GM19238 (cell line): ENCODE results near the gene PRMT7.

Source experiments
- DNase-seq: peaks from one replicate; pipeline ENCODE4 v3.0.0; 2011; ENCODE audit warnings: low spot score; ENCODE audit not compliant: insufficient read length

Gene PRMT7

DNA sequence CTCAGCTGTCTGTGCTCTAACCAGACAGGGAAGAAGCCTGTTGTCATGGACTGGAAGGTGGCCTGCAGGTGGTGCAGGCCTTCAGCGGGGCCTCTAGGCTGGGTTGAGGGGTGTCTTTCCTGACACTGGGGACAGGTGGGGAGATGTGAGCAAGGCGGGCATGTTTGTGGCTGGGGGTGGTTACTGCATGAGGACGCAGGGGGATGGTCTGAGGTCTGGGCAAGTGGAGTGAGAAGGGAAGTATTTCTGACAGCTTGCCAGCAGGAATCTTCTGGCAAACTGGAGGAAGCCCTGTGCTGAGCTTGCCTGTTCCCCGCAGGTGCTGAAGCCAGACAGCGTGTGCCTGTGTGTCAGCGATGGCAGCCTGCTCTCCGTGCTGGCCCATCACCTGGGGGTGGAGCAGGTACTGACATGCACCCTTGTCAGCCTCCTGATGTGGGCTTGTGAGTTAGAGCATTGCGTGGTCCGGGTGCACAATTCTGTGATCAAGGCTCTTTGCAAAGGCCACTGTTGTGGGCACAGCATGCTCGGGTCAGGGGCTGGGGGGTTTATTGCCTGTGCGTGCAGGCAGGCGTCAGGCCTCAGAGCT is 36.2 kb downstream of the PRMT7 start:
- DNase-seq: no peak

DNA sequence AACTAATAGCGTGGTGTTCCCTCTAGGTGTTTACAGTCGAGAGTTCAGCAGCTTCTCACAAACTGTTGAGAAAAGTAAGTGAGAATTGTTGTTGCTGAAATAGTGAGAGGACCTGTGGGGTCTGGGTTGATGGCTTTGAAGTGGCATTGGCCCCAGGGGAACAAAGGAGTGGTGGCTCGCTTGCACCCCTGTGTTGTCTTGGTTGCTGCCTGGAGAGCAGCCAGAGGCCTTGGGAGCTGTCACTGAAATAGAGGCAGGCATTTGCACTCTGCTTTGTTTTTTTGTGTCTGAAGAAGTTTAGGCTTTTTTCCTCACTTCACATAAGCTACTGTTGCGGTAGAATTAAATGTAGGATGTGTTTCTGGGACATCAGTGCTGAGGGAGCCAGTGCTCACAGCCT is 36.8 kb downstream of the PRMT7 start:
- no peak for DNase-seq

DNA sequence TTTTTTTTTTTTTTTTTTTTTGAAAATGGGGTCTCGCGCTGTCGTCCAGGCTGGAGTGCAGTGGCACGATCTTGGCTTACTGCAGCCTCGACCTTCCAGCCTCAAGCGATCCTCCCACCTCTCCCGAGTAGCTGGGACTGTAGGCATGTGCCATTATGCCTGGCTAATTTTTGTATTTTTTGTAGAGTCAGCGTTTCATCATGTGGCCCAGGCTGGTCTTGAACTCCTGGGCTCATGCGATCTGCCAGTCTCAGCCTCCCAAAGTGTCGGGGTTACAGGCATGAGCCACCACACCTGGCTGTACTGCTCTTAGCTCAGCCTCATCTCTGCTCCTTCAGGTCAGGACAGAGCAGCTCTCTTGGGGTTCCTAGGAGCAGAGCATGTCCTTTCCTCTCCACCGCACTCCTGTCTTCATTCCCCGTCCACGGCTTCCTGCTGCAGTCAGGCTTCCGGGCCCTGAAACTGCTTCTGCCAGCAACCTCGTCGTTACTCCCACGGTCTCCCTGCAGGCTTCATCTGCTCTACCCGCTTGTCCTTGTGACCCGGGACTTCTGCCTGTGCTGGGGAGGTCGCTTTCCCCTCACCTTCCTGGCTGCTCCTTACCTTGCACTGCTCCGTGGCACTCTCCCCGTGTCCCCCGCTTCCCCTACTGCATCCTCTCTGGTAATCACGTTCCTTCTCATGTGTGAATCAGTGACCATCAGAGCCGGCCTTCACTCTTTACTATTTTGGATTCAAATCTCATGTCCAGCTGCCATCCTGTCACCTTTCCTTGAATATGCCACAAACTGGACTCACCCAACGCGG is 38.0 kb downstream of the PRMT7 start:
- DNase-seq: no peak

DNA sequence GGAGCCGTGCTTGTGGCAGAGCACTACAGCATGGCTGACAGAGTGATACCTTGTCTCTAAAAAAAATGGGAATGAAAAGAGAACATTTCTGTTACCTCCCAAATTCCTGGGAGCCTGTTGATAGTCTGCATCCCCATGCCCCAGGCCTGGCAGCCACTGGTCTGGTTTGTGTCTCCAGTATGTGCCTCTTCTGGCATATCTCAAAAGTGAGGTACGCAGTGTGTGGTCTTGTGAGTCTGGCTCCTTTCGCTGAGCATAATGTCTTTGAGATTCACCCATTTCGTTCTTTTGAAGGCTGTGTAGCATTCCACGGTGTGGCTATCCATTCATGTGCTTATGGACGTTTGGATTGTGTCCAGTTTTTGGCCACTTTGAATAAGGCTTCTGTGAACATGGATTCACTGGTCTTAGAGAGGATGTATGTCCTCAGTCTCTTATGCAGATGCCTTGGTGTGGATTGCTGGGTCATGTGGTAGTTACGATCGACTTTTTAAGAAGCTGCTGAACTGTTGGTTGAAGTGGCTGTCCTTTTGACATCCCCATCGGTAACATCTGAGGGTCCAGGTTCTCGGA is 39.1 kb downstream of the PRMT7 start:
- no peak for DNase-seq

DNA sequence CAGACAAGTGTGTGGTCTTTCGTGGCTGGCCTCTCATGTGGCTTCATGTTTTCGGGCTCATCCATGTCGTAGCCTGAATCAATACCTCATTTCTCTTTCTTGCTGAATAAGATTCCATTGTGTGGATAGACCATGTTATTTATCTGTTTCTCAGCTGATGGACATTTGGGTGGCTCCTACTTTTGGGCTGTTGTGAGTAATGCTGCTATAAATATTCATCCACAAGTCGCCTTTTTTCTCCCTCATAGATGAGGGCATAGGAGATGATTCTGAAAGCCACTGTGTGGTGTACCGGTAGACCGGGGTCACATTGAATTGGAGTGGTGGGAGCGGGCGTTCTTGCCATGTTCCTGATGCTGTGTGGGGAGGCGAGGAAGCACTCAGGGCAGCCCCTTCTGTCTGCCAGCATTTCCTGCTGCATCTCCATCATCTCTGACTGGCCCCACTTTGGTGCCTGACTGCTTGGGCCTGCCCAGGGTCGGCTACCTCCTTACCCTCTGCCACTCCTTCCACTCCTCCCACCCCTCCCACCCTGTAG is 40.1 kb downstream of the PRMT7 start:
- DNase-seq: no peak

DNA sequence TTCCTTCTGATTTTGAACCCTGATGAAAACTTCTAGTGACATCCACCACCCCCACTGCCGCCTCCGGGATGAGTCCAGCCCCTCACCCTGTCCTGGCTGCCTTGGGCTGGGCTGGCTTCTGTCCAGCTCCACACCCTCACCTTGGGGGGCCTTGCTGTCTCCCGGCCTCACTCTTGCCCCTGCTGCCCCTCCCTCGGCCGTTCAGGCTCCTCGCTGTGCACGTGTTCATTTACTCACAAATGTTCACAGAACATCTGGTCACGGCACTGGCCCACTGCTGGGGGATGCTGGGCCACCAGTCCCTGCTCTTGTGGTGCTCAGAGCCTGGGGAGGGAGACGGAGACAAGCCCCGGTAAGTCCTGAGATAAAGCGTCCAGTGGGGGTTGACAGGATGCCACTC is 40.6 kb downstream of the PRMT7 start:
- DNase-seq: no peak

DNA sequence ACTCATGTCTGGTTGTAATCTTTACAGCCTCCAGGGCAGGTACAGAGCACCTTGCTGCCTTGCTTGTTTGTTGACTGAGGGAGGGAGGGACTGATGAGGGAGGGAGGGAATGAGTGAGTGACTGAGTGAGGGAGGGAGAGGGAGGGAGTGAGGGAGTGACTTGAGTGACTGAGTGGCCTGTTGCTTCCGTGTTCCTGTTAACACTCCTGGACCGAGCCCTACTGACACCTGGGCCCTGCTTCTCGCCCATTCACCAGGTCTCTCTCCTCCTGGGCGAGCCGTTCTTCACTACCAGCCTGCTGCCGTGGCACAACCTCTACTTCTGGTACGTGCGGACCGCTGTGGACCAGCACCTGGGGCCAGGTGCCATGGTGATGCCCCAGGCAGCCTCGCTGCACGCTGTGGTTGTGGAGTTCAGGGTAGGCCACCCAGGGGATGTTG is 41.2 kb downstream of the PRMT7 start:
- no peak for DNase-seq

DNA sequence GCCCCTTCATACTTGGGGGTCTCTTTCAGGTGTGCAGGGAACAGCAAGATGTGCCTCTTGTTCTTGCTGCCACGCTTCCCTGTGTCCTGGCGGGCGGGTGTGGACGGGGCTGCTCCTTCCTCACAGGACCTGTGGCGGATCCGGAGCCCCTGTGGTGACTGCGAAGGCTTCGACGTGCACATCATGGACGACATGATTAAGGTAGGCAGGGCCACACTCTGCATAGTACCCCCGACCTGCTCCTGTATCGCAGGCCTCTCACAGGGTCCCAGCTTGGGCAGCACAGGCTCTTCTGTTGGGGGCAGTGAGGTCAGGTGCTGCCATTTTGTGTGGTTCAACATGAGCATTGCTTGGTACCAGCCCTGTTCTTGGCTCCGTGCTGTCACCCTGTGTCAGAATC is 42.5 kb downstream of the PRMT7 start:
- no peak for DNase-seq

DNA sequence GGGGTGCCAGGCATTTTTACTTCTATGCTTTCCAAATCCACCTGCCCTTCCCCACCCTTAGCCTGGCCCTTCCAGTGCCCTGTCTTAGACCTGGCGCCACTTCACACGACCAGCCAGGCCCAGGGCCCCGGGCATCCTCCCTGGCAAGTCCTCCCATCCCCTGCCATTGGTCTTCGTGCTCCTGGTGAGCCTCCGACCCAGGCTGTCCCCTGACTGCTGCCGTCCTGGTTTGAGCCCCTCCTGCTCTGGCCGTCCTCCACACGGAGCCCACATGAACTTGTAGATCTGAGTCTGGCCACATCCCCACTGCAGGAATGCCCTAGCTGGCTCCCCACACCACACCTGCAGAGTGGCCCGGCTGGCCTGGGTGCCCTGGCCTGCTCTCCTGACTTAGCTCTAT is 44.0 kb downstream of the PRMT7 start:
- no peak for DNase-seq

DNA sequence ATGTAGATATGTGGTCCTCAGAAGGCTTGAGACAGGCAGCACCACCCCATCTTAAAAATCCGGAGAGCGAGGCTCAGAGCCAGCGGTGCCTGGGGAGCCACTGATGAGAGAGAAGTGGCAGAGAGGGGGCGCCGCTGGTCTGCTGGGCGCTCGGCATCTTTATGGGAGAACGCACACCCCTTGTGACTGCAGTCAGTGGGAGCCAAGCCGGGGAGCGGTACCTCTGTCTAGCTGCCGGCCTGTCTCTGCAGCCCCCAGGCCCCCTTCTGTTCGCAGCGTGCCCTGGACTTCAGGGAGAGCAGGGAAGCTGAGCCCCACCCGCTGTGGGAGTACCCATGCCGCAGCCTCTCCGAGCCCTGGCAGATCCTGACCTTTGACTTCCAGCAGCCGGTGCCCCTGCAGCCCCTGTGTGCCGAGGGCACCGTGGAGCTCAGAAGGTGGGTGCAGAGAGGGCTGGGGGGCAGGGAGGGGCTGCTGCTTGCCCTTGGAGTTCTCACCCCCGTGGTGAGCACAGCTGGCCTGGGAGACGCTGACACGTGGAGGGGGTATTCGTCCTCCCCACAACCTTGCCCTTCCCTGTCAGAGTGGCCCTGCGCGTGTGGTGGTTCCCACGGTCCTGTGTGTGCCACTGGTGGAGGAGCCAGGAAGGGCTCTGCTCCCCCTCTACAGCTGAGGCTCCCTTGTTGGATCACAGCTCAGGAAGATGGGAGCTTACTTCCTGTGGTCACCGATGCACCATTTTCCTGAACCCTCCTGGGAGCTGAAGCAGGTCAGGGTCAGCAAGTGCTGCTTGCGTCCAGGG is 44.8 kb downstream of the PRMT7 start:
- DNase-seq: no peak

DNA sequence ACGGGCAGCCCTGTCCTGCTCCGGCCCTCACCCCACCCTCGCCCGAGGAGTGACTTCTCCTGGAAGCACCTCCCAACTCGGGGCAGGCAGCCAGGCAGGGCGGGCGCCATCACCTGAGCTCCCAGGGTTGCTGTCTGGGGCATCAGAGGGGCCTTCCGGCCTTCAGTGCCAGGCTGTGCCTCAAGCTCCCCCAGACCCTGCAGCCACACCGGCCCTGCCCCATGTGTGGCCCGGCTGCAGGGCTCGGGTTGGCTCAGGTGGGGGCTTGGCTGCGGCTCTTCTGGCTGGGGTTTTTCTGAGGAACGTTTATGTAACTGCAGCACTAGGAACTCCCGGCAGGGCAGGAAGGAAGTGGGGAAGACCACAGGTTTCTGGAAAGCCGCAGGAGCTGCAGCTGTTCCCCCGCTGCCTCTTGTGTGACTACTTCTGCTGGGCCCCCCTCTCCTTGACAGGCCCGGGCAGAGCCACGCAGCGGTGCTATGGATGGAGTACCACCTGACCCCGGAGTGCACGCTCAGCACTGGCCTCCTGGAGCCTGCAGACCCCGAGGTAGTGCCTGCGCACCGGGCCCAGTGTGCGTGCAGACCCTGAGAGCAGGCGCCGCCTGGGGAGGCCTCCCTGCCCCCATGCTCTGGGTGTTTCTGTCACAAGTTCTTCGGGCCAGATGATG is 45.6 kb downstream of the PRMT7 start:
- DNase-seq: peak; percentile 96

DNA sequence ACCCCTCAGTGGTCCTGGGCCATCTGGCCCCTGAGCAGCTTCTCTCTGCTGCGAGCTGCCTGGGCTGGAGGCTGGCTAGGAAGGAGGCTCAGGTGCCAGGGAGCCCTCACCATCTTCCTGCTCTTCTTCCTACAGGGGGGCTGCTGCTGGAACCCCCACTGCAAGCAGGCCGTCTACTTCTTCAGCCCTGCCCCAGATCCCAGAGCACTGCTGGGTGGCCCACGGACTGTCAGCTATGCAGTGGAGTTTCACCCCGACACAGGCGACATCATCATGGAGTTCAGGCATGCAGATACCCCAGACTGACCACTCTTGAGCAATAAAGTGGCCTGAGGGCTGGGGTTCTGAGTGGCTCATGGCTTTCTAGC is 46.1 kb downstream of the PRMT7 start:
- no peak for DNase-seq

DNA sequence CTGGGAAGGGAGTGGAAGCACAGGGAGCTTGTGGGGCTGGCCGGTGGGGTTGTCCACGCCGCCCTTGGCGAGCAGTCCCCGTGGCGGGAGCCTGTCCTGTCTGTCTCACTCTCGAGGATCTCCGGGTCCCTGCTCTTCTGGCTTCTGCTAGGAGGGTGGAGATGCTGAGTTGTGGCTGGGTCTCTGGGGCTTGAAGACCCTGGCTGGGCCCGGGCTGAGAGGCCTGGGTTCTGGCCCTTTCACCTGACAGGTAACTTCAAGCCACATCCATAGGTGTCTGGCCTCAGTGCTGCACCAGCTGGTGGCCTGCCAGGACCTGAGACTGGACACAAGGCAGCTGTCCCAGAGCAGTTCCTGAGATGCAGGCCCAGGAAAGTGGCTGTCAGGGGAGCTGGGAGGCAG is 46.7 kb downstream of the PRMT7 start:
- no peak for DNase-seq

DNA sequence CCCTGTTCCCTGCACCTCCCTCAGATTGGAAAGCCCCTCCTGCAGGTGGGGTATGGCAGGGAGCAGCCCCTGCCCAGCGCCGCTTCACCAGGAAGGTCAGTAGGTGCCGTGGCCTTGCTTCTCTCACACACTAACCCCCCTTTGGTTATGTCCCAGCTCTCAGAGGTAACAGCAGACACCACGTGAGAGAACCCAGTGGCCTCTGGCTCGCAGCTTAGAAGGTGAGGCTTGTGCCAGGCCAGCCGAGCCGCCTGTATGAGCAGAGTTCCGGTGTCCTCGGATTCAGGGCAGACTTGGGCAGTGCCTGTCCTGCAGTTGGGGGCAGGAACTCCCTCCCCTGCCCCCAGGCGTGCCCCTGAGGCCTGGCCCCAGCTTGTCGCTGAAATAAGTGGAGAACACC is 47.1 kb downstream of the PRMT7 start:
- DNase-seq: no peak

DNA sequence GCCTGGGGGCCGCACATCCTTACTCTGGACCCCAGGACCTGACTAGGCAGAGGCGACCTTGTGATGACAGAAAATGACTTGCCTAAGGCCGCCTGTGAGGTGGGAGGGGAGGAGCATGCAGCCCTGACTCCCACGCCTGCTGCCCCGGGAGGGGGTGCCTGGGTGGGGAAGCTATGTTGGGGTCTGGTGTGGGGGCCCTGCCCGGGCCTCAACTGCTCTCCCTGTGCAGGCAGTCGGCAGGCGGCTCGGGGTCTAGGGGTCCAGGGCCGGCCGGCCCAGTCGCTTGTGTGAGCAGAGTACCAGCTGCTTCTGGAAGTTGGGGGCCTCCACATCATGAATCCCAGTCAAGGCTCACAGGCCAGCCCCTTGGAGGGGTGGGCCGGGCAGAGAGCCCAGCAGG is 48.1 kb downstream of the PRMT7 start:
- no peak for DNase-seq

DNA sequence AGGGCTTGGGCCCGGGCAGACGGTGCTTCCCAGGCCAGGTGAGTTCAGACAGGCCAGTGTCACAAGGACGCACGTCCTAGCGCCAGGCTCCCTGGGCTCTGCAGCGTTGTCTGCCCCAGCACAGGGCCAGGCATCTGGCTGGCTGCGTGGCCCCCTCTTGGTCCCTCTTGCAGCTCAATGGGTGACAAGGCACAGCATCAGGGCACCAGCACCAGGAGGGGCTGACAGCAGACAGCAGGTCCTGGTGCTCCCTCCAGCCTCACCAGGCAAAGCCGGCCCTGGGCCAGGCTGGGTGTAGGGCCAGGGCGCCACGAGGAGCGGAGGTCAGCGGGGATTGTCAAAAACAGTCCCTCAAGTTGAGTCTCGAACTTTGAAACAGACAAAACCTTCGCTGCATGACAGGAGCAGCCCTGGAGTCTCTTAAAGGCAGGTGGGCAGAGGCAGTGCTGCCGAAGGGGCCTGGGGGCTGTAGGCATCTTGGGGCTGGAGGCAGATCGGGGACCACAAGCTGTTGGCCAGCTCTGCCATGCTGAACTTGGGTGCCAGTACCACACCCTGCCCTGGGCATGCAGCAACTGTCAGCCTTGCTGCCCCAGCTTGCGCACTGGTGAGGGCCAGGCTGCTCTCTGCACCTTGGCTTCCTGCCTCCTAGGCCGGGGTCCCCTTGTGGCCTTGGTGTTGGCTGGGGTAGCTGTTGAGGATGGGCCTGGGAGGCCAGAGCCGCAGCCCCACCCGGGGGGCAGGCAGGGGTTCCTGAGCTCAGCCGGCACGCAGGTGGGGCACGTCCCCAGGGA is 48.8 kb downstream of the PRMT7 start:
- DNase-seq: no peak

DNA sequence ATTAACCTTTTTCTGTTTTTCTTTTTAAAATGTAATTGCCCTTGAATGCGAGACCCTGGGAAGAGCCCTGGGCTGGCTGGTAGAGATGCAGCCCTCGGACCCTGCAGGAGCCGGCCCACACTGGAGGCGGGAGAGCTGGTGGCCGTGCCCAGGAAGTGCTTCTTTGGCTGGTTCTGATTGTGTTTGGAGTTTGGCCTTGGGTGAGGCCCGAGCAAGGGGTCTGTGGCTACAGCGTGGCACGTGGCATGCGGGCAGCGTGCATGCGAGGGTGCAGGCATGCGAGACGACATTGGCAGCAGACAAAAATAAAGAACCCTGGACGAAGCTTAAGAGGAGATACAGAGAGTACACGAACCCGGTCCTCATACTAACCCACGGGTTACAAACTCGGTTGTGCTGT is 49.7 kb downstream of the PRMT7 start:
- no peak for DNase-seq

DNA sequence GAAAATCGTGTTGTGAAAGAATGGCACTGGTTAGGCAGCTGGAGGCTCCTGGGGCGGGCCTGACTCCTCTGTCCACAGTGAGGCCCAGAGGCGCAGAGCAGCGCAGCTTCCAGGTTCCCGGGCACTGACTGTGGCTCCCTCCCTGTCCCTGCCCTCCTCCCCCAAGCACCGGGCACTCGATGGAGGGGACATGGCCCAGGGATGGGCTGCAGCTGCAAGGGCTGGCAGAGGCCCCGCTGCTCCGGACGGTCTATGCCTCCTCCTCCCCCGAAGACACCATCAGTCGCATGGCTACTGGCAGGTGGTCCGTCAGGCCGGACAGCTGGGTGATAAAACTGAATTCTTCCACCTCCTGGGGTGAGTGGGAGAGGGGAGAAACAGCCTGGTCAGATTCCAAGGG is 50.1 kb downstream of the PRMT7 start:
- no peak for DNase-seq

DNA sequence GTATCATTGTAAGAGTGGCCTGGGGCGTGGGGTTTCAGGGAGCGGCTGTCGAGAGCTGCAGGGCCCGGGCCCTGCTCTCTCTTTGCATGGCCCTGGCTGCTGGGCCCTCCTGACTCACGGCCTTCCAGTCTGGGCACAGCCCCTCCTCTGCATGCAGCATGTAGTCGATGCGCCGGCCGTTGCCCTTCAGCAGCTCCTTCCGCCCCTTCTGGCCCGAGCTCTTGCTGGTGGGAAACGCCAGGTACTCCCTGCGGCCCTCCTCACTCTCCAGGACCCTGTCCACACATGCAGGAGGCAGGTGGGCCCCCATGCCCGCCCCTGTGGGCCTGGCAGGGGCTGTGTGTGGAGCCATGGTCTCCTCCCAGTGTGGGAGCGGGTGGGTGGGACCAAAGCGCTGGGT is 50.7 kb downstream of the PRMT7 start:
- DNase-seq: no peak

DNA sequence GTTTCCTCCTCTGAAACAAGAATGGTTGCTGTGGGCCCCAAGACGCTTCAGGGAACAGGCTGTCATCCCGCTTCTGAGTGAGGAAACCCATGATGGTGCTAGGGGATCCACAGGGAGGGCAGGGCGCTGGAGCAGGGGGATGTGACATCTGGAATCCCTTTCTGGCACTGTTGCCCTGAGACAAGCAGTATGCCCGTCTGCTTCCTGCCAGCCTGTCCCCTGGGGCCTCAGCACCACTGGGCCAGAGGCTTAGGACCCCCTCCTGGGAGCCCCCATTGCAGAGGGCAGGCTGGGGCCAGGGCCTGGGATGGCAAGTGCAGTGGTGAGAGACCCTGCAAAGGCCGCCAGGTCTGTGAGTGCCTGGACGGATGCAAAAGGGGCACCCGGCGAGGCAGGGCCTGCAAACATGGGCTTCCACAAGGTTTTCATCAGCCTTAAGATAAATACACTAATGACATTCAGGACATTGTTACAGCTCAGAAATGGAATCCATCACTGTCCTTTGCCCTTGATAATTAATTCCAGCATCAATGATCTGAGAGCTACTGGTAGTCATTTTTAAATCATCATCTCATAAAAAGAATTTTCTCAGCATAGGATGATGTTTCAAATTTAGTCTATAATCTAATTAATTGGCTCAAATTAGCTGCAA is 51.6 kb downstream of the PRMT7 start:
- DNase-seq: no peak
